ENCODE results near the gene APBB2.

The APBB2 gene

GRCh38 chr4:41072021-41072777 is 142.1 kb downstream of the APBB2 start:
- H3K9me2 ChIP-seq (ENCODE audit: low read depth, low read length): no peaks in the 10 kb centered on the region
- no peaks in the 10 kb centered on the region for H4K20me1 ChIP-seq (ENCODE audit: insufficient read depth, low read length)
- no peak overlapping the region for H2AFZ ChIP-seq (ENCODE audit: low read length)
- TF ChIP-seq CTCF (IDR thresholded peaks at IDR 0.05; ENCODE audit: low read length): no peak
- no peak for TF ChIP-seq EZH2 (IDR thresholded peaks at IDR 0.05; ENCODE audit: borderline replicate concordance, low read length)
- no peak overlapping the region for H3K4me3 ChIP-seq (ENCODE audit: low read depth, low read length, poor library complexity, severe bottlenecking)
- H3F3A ChIP-seq (ENCODE audit: insufficient read depth, low read length): no peaks in the 10 kb centered on the region
- H3K36me3 ChIP-seq (ENCODE audit: insufficient read depth, low read length): no peaks in the 10 kb centered on the region
- H3K9me3 ChIP-seq (ENCODE audit: low read length): no peaks in the 10 kb centered on the region
- no peaks in the 10 kb centered on the region for H3K79me2 ChIP-seq (ENCODE audit: insufficient read depth, low read length)
- no peaks in the 10 kb centered on the region for H3K4me1 ChIP-seq (ENCODE audit: insufficient read depth, low read length, severe bottlenecking)
- no peaks in the 10 kb centered on the region for H3K27me3 ChIP-seq (ENCODE audit: insufficient read depth, low read length)
- no peak overlapping the region for H3K4me2 ChIP-seq (ENCODE audit: low read length)
- H3K9ac ChIP-seq (ENCODE audit: low read length): no peak overlapping the region
- no peak overlapping the region for H3K27ac ChIP-seq (ENCODE audit: low read depth, low read length, poor library complexity, severe bottlenecking)

DNA sequence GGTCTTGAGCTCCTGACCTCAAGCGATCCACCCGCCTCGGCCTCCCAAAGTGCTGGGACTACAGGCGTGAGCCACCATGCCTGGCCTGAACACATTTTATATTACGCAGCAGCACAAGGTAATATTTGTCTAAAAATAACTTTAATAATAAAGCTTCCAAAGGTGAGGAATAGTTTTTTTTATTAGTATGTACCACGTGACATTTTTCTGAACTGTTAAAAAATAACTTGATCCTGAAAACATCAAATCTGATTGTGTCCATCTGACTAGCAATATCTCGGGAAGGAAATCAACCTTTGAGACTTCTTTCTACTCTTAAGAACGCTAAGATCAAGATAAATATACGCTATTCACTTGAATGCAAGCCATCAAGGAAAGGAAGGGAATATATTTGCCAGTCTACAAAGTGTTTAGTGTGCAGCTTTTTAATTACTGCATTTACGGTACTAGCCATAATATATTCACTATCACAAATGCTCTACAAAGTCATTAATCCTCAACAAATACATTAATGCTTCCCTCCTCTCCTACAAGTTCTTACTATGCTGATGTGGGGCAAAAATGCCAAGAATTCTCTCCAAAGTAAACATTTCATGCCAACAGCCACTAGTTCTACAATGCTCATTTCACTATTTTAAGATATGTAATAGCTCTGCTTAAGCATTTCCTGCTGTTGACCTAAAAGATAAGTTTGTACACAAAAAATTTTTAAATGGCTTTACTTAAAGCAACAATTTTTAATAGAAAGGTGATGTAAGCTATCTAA is 143.6 kb downstream of the APBB2 start:
- no peak for TF ChIP-seq EZH2 (IDR thresholded peaks at IDR 0.05; ENCODE audit: borderline replicate concordance, low read length)
- no peak overlapping the region for H2AFZ ChIP-seq (ENCODE audit: low read length)

DNA sequence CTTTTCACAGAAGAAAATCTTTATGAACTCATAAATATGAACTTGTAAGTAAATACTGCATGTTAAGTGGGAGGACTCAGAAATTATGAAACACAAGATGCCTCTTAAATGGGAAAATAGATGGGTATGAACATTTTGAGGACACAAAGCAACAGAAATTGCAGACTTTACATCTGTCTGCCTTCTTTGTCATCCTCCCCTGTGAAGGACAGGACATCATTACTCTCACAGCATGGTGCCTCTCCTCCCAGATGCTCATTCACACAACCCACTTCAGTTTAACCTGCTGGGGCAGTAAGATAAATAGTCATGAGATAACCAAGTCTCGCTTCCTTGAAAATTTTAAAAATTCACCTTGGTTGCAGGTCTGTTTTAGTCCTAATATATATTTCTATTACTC is 144.5 kb downstream of the APBB2 start:
- H2AFZ ChIP-seq (ENCODE audit: low read length): no peak overlapping the region
- H3K9me3 ChIP-seq (ENCODE audit: low read length): no peaks in the 10 kb centered on the region
- H3F3A ChIP-seq (ENCODE audit: insufficient read depth, low read length): no peaks in the 10 kb centered on the region
- no peak overlapping the region for H3K4me2 ChIP-seq (ENCODE audit: low read length)
- TF ChIP-seq CTCF (IDR thresholded peaks at IDR 0.05; ENCODE audit: low read length) (no peak), EZH2 (IDR thresholded peaks at IDR 0.05; ENCODE audit: borderline replicate concordance, low read length) (no peak)
- no peak overlapping the region for H3K27ac ChIP-seq (ENCODE audit: low read depth, low read length, poor library complexity, severe bottlenecking)
- H3K27me3 ChIP-seq (ENCODE audit: insufficient read depth, low read length): no peaks in the 10 kb centered on the region
- no peaks in the 10 kb centered on the region for H3K36me3 ChIP-seq (ENCODE audit: insufficient read depth, low read length)
- H3K79me2 ChIP-seq (ENCODE audit: insufficient read depth, low read length): no peaks in the 10 kb centered on the region
- H3K9me2 ChIP-seq (ENCODE audit: low read depth, low read length): no peaks in the 10 kb centered on the region
- no peak overlapping the region for H3K4me3 ChIP-seq (ENCODE audit: low read depth, low read length, poor library complexity, severe bottlenecking)
- no peaks in the 10 kb centered on the region for H3K4me1 ChIP-seq (ENCODE audit: insufficient read depth, low read length, severe bottlenecking)
- H3K9ac ChIP-seq (ENCODE audit: low read length): no peak overlapping the region
- no peaks in the 10 kb centered on the region for H4K20me1 ChIP-seq (ENCODE audit: insufficient read depth, low read length)

More for the DNA sequence above, 143.6 kb downstream of the APBB2 start:
- no peaks in the 10 kb centered on the region for H4K20me1 ChIP-seq (ENCODE audit: insufficient read depth, low read length)
- no peaks in the 10 kb centered on the region for H3K36me3 ChIP-seq (ENCODE audit: insufficient read depth, low read length)
- no peak overlapping the region for H3K4me3 ChIP-seq (ENCODE audit: low read depth, low read length, poor library complexity, severe bottlenecking)
- no peaks in the 10 kb centered on the region for H3K9me3 ChIP-seq (ENCODE audit: low read length)
- H3F3A ChIP-seq (ENCODE audit: insufficient read depth, low read length): no peaks in the 10 kb centered on the region
- H3K4me1 ChIP-seq (ENCODE audit: insufficient read depth, low read length, severe bottlenecking): no peaks in the 10 kb centered on the region
- no peak overlapping the region for H3K9ac ChIP-seq (ENCODE audit: low read length)
- H3K4me2 ChIP-seq (ENCODE audit: low read length): no peak overlapping the region
- H3K27ac ChIP-seq (ENCODE audit: low read depth, low read length, poor library complexity, severe bottlenecking): no peak overlapping the region
- no peaks in the 10 kb centered on the region for H3K79me2 ChIP-seq (ENCODE audit: insufficient read depth, low read length)
- no peaks in the 10 kb centered on the region for H3K9me2 ChIP-seq (ENCODE audit: low read depth, low read length)
- H3K27me3 ChIP-seq (ENCODE audit: insufficient read depth, low read length): no peaks in the 10 kb centered on the region

All from OCI-LY1 (cell line).